IPS-18a (cell line): ENCODE data around the gene FXYD1.

Source experiments
- H3K27ac ChIP-seq: one replicate; pipeline ENCODE4 v1.5.1; 2013; ENCODE audit warnings: low read length
- H3K27me3 ChIP-seq: one replicate; pipeline ENCODE4 v1.6.1; 2013; ENCODE audit warnings: mild to moderate bottlenecking, low read length; ENCODE audit not compliant: control insufficient read depth, insufficient read depth
- H3K36me3 ChIP-seq: one replicate; pipeline ENCODE4 v1.6.1; 2013; ENCODE audit warnings: low read depth, low read length; ENCODE audit not compliant: control insufficient read depth
- H3K4me1 ChIP-seq: one replicate; pipeline ENCODE4 v1.6.1; 2013; ENCODE audit warnings: low read depth, low read length; ENCODE audit not compliant: control insufficient read depth
- H3K4me3 ChIP-seq: one replicate; pipeline ENCODE4 v1.5.1; 2013; ENCODE audit warnings: low read length
- H3K9ac ChIP-seq: one replicate; pipeline ENCODE4 v1.6.1; 2013; ENCODE audit warnings: mild to moderate bottlenecking, low read length, moderate library complexity
- H3K9me3 ChIP-seq: one replicate; pipeline ENCODE4 v1.6.1; 2013; ENCODE audit warnings: low read depth, low read length; ENCODE audit not compliant: control insufficient read depth

FXYD1 gene

DNA sequence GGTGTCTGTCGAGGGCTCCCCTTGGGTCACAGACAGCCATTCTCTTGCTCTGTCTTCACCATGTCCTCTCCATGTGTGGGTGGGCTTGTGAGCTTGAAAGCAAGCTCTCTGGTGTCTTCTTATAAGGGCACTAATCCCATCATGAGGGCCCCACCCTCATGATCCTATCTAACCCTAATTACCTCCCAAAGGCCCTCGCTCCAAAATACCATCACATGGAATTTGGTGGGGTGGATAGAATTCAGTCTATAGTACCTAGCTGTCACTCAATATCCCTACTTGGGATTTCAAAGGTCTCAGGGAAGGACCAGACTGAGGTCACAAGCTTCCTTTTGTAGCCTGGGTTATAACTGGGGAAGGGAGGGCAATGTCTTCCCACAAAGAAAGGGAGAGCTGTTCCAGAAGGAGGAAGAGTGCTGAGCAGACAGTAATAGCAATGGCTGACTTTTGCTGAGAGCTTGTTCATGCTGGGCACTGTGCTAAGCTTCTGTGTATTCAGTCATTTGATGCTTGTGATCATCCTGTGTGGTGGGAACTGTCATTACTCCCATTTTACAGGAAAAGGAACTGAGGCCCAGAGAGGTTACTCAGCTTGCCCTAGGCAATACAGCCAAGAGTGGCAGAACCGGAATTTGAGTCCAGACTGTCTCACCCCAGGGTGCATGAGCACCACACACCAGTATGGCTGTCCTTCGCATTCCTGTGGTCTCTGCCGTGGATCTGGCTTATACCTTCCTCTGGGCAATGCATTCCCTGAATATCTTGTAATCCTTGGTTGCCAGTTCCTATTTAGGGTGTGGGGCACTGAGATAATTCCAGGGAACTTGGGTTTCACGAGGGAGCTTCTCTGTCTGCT lies 24.1 kb downstream of the FXYD1 start:
- H3K9ac ChIP-seq, result no peak overlapping the region
- no peaks in the 10 kb centered on the region for H3K9me3 ChIP-seq
- H3K27ac ChIP-seq, result no peak overlapping the region
- no peaks in the 10 kb centered on the region for H3K27me3 ChIP-seq
- H3K4me3 ChIP-seq, result no peak overlapping the region
- peaks cover 66% of the 10 kb centered on the region for H3K36me3 ChIP-seq
- H3K4me1 ChIP-seq, result no peaks in the 10 kb centered on the region

DNA sequence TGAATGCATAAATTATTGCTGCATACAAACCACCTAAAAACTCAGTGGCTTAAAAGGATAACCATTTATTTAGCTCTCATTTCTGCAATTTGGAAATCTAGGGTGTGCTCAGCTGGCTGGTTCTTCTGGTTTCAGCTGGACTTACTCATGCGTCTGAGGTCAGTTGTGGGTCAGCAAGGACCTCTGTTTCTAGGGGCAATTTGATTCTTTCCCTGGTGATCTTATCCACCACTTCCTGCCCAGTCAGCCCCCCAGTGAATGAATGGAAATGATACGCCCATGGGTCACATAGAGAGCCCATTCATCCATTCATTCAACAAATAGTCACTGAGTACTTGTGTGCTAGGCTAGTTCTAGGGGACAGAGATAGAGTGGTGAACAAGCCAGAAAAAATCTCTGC lies 25.8 kb downstream of the FXYD1 start:
- no peak overlapping the region for H3K9ac ChIP-seq
- no peaks in the 10 kb centered on the region for H3K9me3 ChIP-seq
- H3K27ac ChIP-seq, result no peak overlapping the region
- H3K4me3 ChIP-seq, result no peak overlapping the region
- H3K4me1 ChIP-seq, result no peaks in the 10 kb centered on the region
- H3K27me3 ChIP-seq, result no peaks in the 10 kb centered on the region
- H3K36me3 ChIP-seq, result peaks cover 56% of the 10 kb centered on the region

DNA sequence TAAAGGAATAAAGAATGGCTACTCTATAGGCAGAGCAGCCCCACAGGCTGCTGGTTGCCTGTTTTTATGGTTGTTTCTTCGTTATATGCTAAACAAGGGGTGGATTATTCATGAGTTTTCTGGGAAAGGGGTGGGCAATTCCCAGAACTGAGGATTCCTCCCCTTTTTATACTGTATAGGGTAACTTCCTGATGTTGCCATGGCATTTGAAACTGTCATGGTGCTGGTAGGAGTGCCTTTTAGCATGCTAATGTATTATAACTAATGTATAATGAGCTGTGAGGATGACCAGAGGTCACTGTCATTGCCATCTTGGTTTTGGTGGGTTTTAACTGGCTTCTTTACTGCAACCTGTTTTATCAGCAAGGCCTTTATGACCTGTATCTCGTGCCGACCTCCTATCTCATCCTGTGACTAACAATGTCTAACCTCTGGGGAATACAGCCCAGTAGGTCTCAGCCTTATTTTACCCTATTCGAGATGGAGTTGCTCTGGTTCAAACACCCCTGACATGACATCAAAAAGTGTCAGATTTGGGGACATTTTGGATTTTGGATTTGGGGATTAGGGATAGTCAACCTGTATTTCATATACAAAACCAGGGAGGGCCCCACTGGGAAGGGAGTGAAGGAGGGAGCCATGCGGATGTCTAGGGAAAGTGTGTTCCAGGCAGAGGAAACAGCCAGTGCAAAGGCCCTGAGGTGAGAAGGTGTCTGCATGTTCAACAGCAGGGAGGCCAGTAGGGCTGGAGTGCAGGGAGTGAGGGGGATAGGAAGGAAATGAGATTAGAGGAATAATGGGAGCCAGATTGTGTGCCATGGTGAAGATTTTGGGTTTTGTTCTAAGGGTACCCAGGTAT lies 26.8 kb downstream of the FXYD1 start:
- Histone ChIP-seq H3K9me3 (no peaks in the 10 kb centered on the region), H3K36me3 (peaks cover 53% of the 10 kb centered on the region), H3K27me3 (no peaks in the 10 kb centered on the region), H3K27ac (no peak overlapping the region), H3K4me1 (no peaks in the 10 kb centered on the region), H3K9ac (no peak overlapping the region), H3K4me3 (no peak overlapping the region)

GRCh38 chr19:35166100-35167063 lies 27.8 kb downstream of the FXYD1 start:
- H3K4me1 ChIP-seq, result no peaks in the 10 kb centered on the region
- H3K4me3 ChIP-seq, result no peak overlapping the region
- no peak overlapping the region for H3K9ac ChIP-seq
- H3K9me3 ChIP-seq, result no peaks in the 10 kb centered on the region
- no peaks in the 10 kb centered on the region for H3K27me3 ChIP-seq
- no peak overlapping the region for H3K27ac ChIP-seq
- H3K36me3 ChIP-seq, result peaks cover 46% of the 10 kb centered on the region

DNA sequence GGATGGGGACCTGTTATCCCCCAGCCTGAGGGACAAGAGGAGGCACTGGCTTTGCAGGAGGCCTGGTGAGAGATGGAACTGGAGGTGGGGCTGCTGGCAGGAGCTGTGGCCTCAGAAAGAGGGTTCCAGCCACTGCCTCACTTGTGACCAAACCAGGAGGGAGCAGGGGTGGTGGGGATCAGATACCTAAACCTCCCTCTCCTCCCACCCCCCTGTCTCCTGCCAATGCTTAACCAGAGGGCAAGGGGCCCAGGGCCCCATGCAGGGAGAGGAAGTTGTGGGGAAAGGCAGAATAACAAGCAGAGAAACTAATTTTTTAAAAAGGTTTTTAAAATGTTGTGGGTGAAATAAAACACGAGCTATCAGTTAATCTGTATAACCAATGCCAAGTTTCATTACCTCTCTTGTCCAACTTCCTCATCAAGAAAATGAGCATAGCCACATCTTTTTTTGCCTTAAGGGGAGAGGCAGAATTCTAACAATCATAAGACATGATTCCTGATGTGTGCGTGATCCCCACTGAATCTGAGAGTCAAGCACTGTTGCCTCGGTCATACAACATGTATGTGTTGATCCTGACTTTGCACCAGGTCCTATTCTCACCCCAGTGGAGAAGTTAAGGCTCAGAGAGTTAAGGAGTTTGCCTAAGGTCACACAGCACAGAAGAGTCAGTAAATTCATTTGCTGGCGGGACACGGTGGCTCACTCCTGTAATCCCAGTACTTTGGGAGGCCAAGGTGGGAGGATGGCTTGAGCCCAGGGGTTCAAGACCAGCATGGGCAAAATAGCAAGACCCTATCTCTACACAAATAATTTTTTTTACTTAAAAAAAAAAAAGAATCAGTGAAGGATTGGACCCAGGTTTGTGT lies 28.9 kb downstream of the FXYD1 start:
- Histone ChIP-seq H3K27ac (no peak overlapping the region), H3K4me1 (no peaks in the 10 kb centered on the region), H3K27me3 (no peaks in the 10 kb centered on the region), H3K4me3 (no peak overlapping the region), H3K36me3 (peaks cover 40% of the 10 kb centered on the region), H3K9ac (no peak overlapping the region), H3K9me3 (no peaks in the 10 kb centered on the region)

DNA sequence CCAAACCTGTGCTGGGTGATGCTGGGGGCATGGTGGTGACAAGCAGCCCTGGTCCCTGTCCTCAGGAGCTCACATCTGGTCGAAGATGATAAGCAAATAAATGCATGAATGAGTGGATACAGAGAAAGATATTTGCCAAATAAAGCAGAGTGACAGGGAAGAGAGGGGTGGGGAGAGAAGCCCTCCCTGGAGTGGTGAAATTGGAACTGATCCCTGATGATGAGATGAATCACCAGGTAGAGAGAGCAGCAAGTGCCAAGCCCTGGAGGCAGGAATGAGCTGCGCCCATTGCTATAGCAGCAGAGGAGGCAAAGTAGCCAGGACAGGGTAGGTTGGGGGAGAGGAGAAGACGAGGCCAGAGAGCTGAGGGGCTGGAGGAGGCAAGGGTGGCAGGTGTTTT lies 29.6 kb downstream of the FXYD1 start:
- Histone ChIP-seq H3K27ac (no peak overlapping the region), H3K27me3 (no peaks in the 10 kb centered on the region), H3K4me3 (no peak overlapping the region), H3K36me3 (peaks cover 40% of the 10 kb centered on the region), H3K4me1 (no peaks in the 10 kb centered on the region), H3K9me3 (no peaks in the 10 kb centered on the region), H3K9ac (no peak overlapping the region)

DNA sequence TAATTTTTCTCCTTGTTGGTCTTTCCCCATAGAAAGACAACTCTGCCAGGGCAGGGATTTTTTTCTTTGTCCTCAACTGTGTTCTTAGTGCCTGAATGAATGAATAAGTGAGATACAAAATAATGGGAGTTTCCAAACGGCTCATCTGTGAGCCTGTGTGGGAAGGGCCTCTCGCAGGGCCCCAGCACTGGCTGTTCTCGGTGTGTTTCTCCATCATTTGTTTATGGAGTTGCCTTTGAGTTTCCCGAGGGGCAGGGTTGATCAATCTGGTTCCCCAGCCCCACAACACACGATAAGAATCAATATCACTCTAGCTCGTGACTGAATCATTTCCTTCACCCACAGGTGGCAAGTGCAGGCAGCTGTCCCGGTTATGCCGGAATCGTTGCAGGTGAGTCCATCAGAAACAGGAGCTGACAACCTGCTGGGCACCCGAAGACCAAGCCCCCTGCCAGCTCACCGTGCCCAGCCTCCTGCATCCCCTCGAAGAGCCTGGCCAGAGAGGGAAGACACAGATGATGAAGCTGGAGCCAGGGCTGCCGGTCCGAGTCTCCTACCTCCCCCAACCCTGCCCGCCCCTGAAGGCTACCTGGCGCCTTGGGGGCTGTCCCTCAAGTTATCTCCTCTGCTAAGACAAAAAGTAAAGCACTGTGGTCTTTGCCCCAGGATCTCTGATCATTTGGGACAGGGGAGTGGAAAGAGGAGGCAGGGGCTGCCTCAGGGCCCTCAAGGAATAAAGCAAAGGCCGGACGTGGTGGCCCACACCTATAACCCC lies 30.8 kb downstream of the FXYD1 start:
- H3K27ac ChIP-seq, result no peak overlapping the region

DNA sequence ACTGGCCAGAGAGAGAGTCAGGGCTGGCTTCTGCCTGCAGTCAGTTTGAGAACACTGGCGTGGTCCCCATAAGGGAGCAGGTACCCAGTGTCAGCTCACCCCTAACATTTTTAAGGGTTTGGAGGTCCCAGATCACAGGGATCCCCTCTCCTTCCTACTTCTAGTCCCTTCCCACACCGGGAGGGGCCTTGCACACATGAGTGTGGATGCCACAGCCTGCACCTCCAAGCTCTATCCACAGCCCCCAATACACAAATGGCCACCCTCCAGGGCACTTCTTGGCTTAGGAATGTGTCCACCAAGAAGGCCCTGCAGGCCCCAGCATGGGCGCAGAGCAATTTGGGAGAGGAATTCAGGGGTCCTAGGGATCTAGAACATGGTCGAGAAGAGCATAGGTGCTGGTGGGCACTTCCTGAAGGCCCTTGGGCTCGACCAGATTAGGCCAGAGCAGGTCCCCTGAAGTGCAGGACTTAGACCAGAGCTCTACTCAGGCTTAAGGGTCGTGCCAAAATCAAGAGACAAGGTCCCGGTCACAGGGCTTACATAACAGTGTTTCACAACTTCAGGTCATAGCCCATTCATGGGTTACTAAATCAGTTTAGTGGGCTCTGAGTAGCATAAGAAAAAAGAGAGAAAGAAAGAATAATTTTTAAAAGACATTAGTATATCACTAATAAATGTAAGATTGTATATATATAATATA lies 31.9 kb downstream of the FXYD1 start:
- Histone ChIP-seq H3K4me3 (no peak overlapping the region), H3K4me1 (no peaks in the 10 kb centered on the region), H3K27me3 (no peaks in the 10 kb centered on the region), H3K36me3 (peaks cover 25% of the 10 kb centered on the region), H3K9me3 (no peaks in the 10 kb centered on the region), H3K9ac (no peak overlapping the region), H3K27ac (no peak overlapping the region)

More for the DNA sequence above, 30.8 kb downstream of the FXYD1 start:
- peaks cover 33% of the 10 kb centered on the region for H3K36me3 ChIP-seq
- H3K27me3 ChIP-seq, result no peaks in the 10 kb centered on the region
- no peak overlapping the region for H3K4me3 ChIP-seq
- H3K4me1 ChIP-seq, result no peaks in the 10 kb centered on the region
- no peaks in the 10 kb centered on the region for H3K9me3 ChIP-seq
- no peak overlapping the region for H3K9ac ChIP-seq

DNA sequence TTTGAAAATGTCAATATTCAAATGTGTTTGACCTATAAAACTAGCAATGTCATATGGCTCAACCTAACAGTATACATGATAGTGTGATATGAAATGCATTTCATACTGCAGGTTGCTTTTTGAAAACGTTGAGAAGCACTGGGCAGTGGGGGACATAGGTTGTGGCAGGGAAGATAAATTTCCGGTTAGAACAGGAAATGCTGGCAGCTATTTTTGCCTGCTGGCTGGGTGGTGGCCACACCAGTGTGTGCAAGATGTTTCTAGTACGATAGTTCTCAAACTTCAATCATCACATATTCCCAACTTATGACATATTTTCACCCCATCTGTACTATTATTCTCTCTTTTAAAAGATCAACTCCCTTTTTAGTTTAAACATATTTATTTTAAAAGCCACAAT lies 33.1 kb downstream of the FXYD1 start:
- no peak overlapping the region for H3K9ac ChIP-seq
- H3K27me3 ChIP-seq, result no peaks in the 10 kb centered on the region
- H3K4me3 ChIP-seq, result no peak overlapping the region
- H3K4me1 ChIP-seq, result peaks cover 4% of the 10 kb centered on the region
- no peaks in the 10 kb centered on the region for H3K9me3 ChIP-seq
- H3K27ac ChIP-seq, result no peak overlapping the region
- peaks cover 14% of the 10 kb centered on the region for H3K36me3 ChIP-seq
